Measurements from ENCODE around the gene AZIN2. TPM values are rescaled to one million over a fixed set of nuclear protein-coding genes. Genes with fewer than 3 reads are reported as not detected.

Gene AZIN2
- total and polyA plus RNA-seq, 9 of the 15 experiments (the other 6 are each of a cell fraction or from before 2014, with no cell fraction given), result 0.06 to 0.91 (median 0.42) TPM; not detected in 2

DNA sequence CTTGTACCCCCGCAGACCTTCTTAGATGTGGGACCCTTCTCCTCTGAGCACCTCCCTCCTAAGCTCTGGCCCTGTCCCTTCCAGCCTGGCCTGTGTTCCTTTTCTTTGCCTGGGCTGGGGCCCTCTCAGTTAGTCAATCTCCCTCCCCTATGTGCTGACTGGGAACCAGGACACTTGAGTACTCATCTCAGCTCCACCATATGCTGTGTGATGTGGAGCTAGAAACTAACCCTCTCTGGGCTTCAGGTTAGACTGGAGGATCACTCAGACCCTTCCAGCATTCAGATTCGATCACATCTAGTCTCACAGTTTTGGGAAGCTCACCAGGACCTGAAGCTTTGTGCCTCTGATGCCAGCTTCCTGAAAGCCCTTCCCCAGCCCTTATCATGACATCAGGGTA lies 60.3 kb downstream of the AZIN2 start:
- Histone ChIP-seq H3K9ac (ENCODE audit: insufficient read depth in 1 of 2, low read depth in 2 of 2, low read length in 2 of 2) (no peak overlapping the region), H3K4me3 (no peak overlapping the region), H3K4me1 (replicated peaks in 1 of 2; ENCODE audit: control insufficient read depth in 2 of 2, insufficient read depth in 2 of 2, low read length in 2 of 2) (peaks cover 0 to 16% of the 10 kb centered on the region in 2 experiments; a peak in 4 of 5 replicates), H2AFZ (ENCODE audit: low read depth, low read length) (no peak overlapping the region), H3K27ac (ENCODE audit: extremely low read depth, low read depth, low read length) (no peak overlapping the region), H3K27me3 (ENCODE audit: control insufficient read depth in 2 of 2, insufficient read depth in 2 of 2, low read length in 2 of 2) (peaks cover 0 to 7% of the 10 kb centered on the region in 2 experiments; a peak in 2 of 5 replicates), H3K4me2 (ENCODE audit: insufficient read depth, low read length) (no peak overlapping the region), H3K9me1 (ENCODE audit: control insufficient read depth, insufficient read depth, low read length) (no peaks in the 10 kb centered on the region), H3K9me3 (replicated peaks; ENCODE audit: control insufficient read depth, insufficient read depth, low read depth, low read length) (no peaks in the 10 kb centered on the region), H3K79me2 (ENCODE audit: control insufficient read depth, insufficient read depth, low read length) (no peaks in the 10 kb centered on the region), H3K36me3 (ENCODE audit: control insufficient read depth, insufficient read depth, low read length) (no peaks in the 10 kb centered on the region), H4K20me1 (replicated peaks; ENCODE audit: control insufficient read depth, insufficient read depth, low read length) (no peaks in the 10 kb centered on the region; the same call in 1 of the 2 replicates)
- CTCF ChIA-PET (ENCODE audit: low intra/inter-chr PET ratio), result no interaction called here
- no peak for FAIRE-seq
- POLR2A ChIA-PET, result interaction anchor here (1.3 to 1.8 kb wide), 4 partner anchors 11 to 40 kb away, joined by 3 to 5 read pairs (median 3); partner anchors contain the start of gene TRIM62
- BruUV-seq (replicated peaks), result no TSS peak
- 6% methylated on average over 2 of the region's 2 CpGs for WGBS (ENCODE audit: insufficient coverage, low coverage, missing lambda C conversion rate)
- TF ChIP-seq ZFP30 (CRISPR knock-in tag; IDR thresholded peaks at IDR 0.05; ENCODE audit: borderline replicate concordance), result no peak
- peak; percentile 50 for TF ChIP-seq ZFP36 (IDR thresholded peaks at IDR 0.05; ENCODE audit: low read depth, low read length, partially characterized antibody)
- TF ChIP-seq RBM25 (IDR thresholded peaks at IDR 0.05; ENCODE audit: low read depth, low read length, severe bottlenecking), result peak; percentile 37
- no peak for DNase-seq (ENCODE audit: extremely low read depth in 1 of 4, low spot score in 3 of 4)
- intact Hi-C loops (cut with micrococcal nuclease) (no loop called here), in situ Hi-C loops (cut with MboI) (no loop called here)
- no peak for ATAC-seq

DNA sequence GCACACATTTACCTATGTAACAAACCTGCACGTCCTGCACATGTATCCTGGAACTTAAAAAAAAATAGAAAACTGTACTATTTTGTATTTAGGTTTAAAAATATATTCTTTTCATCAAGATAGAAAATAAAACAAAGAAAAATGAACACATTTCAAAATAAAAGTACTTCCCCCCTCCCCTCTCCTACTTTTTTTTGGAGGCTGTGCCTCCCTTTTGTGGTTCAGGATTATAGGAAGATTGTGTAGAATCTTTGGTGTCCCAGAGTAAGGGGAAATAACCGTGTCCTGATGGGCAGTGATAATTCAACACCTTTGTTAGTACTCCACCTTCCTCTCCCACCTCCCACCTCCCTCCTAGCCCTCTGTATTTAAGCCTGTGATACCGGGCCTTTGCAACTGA lies 60.8 kb downstream of the AZIN2 start:
- 4% methylated on average over 3 of the region's 3 CpGs for WGBS (ENCODE audit: insufficient coverage, low coverage, missing lambda C conversion rate)
- no peak overlapping the region for H2AFZ ChIP-seq (ENCODE audit: low read depth, low read length)
- no peak overlapping the region for H3K4me3 ChIP-seq
- POLR2A ChIA-PET, result no interaction called here
- peaks cover 0 to 7% of the 10 kb centered on the region in 2 experiments; a peak in 2 of 5 replicates for H3K27me3 ChIP-seq (ENCODE audit: control insufficient read depth in 2 of 2, insufficient read depth in 2 of 2, low read length in 2 of 2)
- no peak for DNase-seq (ENCODE audit: extremely low read depth in 1 of 4, low spot score in 3 of 4)
- intact Hi-C loops (cut with micrococcal nuclease) (no loop called here), in situ Hi-C loops (cut with MboI) (no loop called here)
- no peaks in the 10 kb centered on the region for H3K79me2 ChIP-seq (ENCODE audit: control insufficient read depth, insufficient read depth, low read length)
- H3K9ac ChIP-seq (ENCODE audit: insufficient read depth in 1 of 2, low read depth in 2 of 2, low read length in 2 of 2), result no peak overlapping the region
- TF ChIP-seq ZBTB17 (CRISPR knock-in tag; IDR thresholded peaks at IDR 0.05) (no peak), MYNN (IDR thresholded peaks at IDR 0.05) (peak; percentile 98), MYNN (CRISPR knock-in tag; IDR thresholded peaks at IDR 0.05) (peak; percentile 73; the same call in 1 of the 2 replicates)
- ATAC-seq, result no peak
- CTCF ChIA-PET (ENCODE audit: low intra/inter-chr PET ratio), result no interaction called here
- no peak for FAIRE-seq
- H3K9me1 ChIP-seq (ENCODE audit: control insufficient read depth, insufficient read depth, low read length), result no peaks in the 10 kb centered on the region
- no peak overlapping the region for H3K27ac ChIP-seq (ENCODE audit: extremely low read depth, low read depth, low read length)
- H3K4me2 ChIP-seq (ENCODE audit: insufficient read depth, low read length), result no peak overlapping the region
- H3K4me1 ChIP-seq (replicated peaks in 1 of 2; ENCODE audit: control insufficient read depth in 2 of 2, insufficient read depth in 2 of 2, low read length in 2 of 2), result peaks cover 0 to 16% of the 10 kb centered on the region in 2 experiments; a peak in 4 of 5 replicates
- no peaks in the 10 kb centered on the region for H3K9me3 ChIP-seq (replicated peaks; ENCODE audit: control insufficient read depth, insufficient read depth, low read depth, low read length)
- BruUV-seq (replicated peaks), result no TSS peak
- H4K20me1 ChIP-seq (replicated peaks; ENCODE audit: control insufficient read depth, insufficient read depth, low read length), result no peaks in the 10 kb centered on the region; the same call in 1 of the 2 replicates
- no peaks in the 10 kb centered on the region for H3K36me3 ChIP-seq (ENCODE audit: control insufficient read depth, insufficient read depth, low read length)

Data from K562 (cell line).